GM12878 (cell line): Measurements from ENCODE around the gene MCM3AP. TPM values are rescaled to one million over a fixed set of nuclear protein-coding genes. Genes with fewer than 3 reads are reported as not detected.

Experiments used
- ATAC-seq: fragments of 200-7000 bp; cut with Tn5 transposase; 3 replicates; pipeline ENCODE4 v1.9.1; 2020; ENCODE audit warnings: mild to moderate bottlenecking, moderate library complexity
- BruUV-seq: library from RNA; stranded (reverse); fragments of 400-500 nt; replicated peaks from 2 replicates; lab custom pipeline; 2021; lab: Mats Ljungman, UMichigan
- CTCF ChIA-PET: fragments of 300-600 bp; sonication (Branson Sonifier 250); formaldehyde crosslinking; extraction: SDS; loops from one replicate; lab custom pipeline; 2021; ENCODE audit warnings: inconsistent platforms; lab: Yijun Ruan, JAX
- POLR2A ChIA-PET: fragments of 350-600 bp; formaldehyde crosslinking; extraction: SDS; loops from one replicate; lab custom pipeline; 2021; ENCODE audit warnings: inconsistent platforms; lab: Charles Lee
- RAD21 ChIA-PET: fragments of 300-600 bp; sonication (Branson Sonifier 250); formaldehyde crosslinking; loops from one replicate; lab custom pipeline; 2023; ENCODE audit warnings: antibody characterized with exemption; ENCODE audit not compliant: unreplicated experiment; lab: Charles Lee
- SMC1A ChIA-PET: fragments of 300-600 bp; sonication (Branson Sonifier 250); formaldehyde crosslinking; loops from one replicate; lab custom pipeline; 2023; ENCODE audit not compliant: unreplicated experiment, uncharacterized antibody; lab: Charles Lee
- DNase-seq: peaks from one replicate; pipeline ENCODE4 v3.0.0-alpha.2; 2011; ENCODE audit warnings: low read depth, low spot score
- FAIRE-seq: peaks from 3 replicates; lab custom pipeline; 2011; peaks lifted over from hg19 to GRCh38; lab: Jason Lieb, UNC
- H2AFZ ChIP-seq: 2 replicates; pipeline ENCODE4 v1.6.0; 2011; ENCODE audit warnings: low read depth, low read length, control low read depth; ENCODE audit not compliant: control insufficient read depth
- H3K27ac ChIP-seq: 2 replicates; pipeline ENCODE4 v1.5.1; 2011; ENCODE audit warnings: control low read depth; ENCODE audit not compliant: control insufficient read depth, insufficient read depth
- H3K27me3 ChIP-seq, 2 experiments: replicated peaks in 1 of 2; 2 replicates each; pipeline versions ENCODE4 v1.6.0 to v1.6.1; 2011; ENCODE audit warnings: low read length in 1 of 2; ENCODE audit not compliant: control insufficient read depth in 2 of 2, insufficient read depth in 2 of 2
- H3K36me3 ChIP-seq, 2 experiments: 2 replicates each; pipeline ENCODE4 v1.5.1; 2011; ENCODE audit warnings: low read length in 1 of 2; ENCODE audit not compliant: control insufficient read depth in 2 of 2, insufficient read depth in 2 of 2
- H3K4me1 ChIP-seq: 2 replicates; pipeline ENCODE4 v1.6.1; 2011; ENCODE audit warnings: mild to moderate bottlenecking, low read length, moderate library complexity, mixed read lengths; ENCODE audit not compliant: control insufficient read depth, insufficient read depth
- H3K4me2 ChIP-seq: 2 replicates; pipeline ENCODE4 v1.6.0; 2011; ENCODE audit warnings: control low read depth; ENCODE audit not compliant: control insufficient read depth, insufficient read depth
- H3K4me3 ChIP-seq: fragments of 200-600 bp; sonication (generic); 2 replicates; pipeline ENCODE4 v1.5.1; 2016
- H3K79me2 ChIP-seq: 2 replicates; pipeline ENCODE4 v1.6.0; 2011; ENCODE audit warnings: low read length; ENCODE audit not compliant: control insufficient read depth, insufficient read depth
- H3K9ac ChIP-seq: 2 replicates; pipeline ENCODE4 v1.8.0; 2011; ENCODE audit warnings: low read length, control low read depth, mixed read lengths; ENCODE audit not compliant: control insufficient read depth, insufficient read depth
- H3K9me3 ChIP-seq: replicated peaks from 3 replicates; pipeline ENCODE4 v1.5.1; 2011; ENCODE audit warnings: mild to moderate bottlenecking, low read length; ENCODE audit not compliant: control insufficient read depth, insufficient read depth
- H4K20me1 ChIP-seq: 2 replicates; pipeline ENCODE4 v1.6.0; 2011; ENCODE audit not compliant: control insufficient read depth, insufficient read depth
- ASH2L ChIP-seq: fragments of 300-600, 200-600 bp; sonication (generic); IDR thresholded peaks from 2 replicates; pipeline ENCODE4 v1.6.1; 2017; ENCODE audit warnings: low read depth, mild to moderate bottlenecking, borderline replicate concordance
- BACH1 ChIP-seq: fragments of 450-650 bp; IDR thresholded peaks from 2 replicates; pipeline ENCODE4 v1.6.1; 2017; ENCODE audit warnings: mild to moderate bottlenecking, borderline replicate concordance
- CEBPB ChIP-seq, 2 experiments: fragments of 150-350 bp in 1 of 2; IDR thresholded peaks; 2 replicates each; pipeline ENCODE4 v1.6.1; 2012 to 2014; ENCODE audit warnings: low read depth in 2 of 2, low read length in 2 of 2, borderline replicate concordance in 1 of 2, inconsistent platforms in 1 of 2
- CHD2 ChIP-seq: IDR thresholded peaks from 2 replicates; pipeline ENCODE4 v1.6.1; 2011; ENCODE audit warnings: low read depth, low read length, improper control_type of control experiment, borderline replicate concordance
- CHD4 ChIP-seq: fragments of 200-600 bp; sonication (generic); IDR thresholded peaks from 2 replicates; pipeline ENCODE4 v1.6.1; 2016; ENCODE audit warnings: mild to moderate bottlenecking
- DPF2 ChIP-seq: fragments of 450-650 bp; IDR thresholded peaks from 2 replicates; pipeline ENCODE4 v1.6.1; 2017; ENCODE audit warnings: mild to moderate bottlenecking
- FOXK2 ChIP-seq: fragments of 450-650 bp; IDR thresholded peaks from 2 replicates; pipeline ENCODE4 v1.6.1; 2017; ENCODE audit warnings: mild to moderate bottlenecking, moderate library complexity
- IKZF1 ChIP-seq: fragments of 450-650 bp; conservative IDR thresholded peaks from 2 replicates; pipeline ENCODE4 v1.6.1; 2017; ENCODE audit warnings: antibody characterized with exemption, mild to moderate bottlenecking
- IRF3 ChIP-seq: fragments of 450-650 bp; IDR thresholded peaks from 2 replicates; pipeline ENCODE4 v1.6.1; 2014; ENCODE audit warnings: mild to moderate bottlenecking
- MXI1 ChIP-seq: fragments of 150-350 bp; IDR thresholded peaks from 2 replicates; pipeline ENCODE4 v1.6.1; 2011; ENCODE audit warnings: low read depth, mild to moderate bottlenecking, inconsistent platforms, low read length, improper control_type of control experiment
- NKRF ChIP-seq: fragments of 450-650 bp; conservative IDR thresholded peaks from 2 replicates; pipeline ENCODE4 v1.6.1; 2017; ENCODE audit warnings: mild to moderate bottlenecking, moderate library complexity
- NR2C1 ChIP-seq: fragments of 450-650 bp; IDR thresholded peaks from 2 replicates; pipeline ENCODE4 v1.6.1; 2017; ENCODE audit warnings: antibody characterized with exemption, mild to moderate bottlenecking, moderate library complexity
- RAD21 ChIP-seq: IDR thresholded peaks from 2 replicates; pipeline ENCODE4 v1.6.1; 2011; ENCODE audit warnings: mild to moderate bottlenecking, low read depth, low read length, moderate library complexity; ENCODE audit not compliant: insufficient read depth
- RB1 ChIP-seq: fragments of 450-650 bp; formaldehyde crosslinking; IDR thresholded peaks from 2 replicates; pipeline ENCODE4 v1.6.1; 2017; ENCODE audit warnings: mild to moderate bottlenecking, borderline replicate concordance
- RUNX3 ChIP-seq: IDR thresholded peaks from 2 replicates; pipeline ENCODE4 v1.6.1; 2012; ENCODE audit warnings: low read length, inconsistent platforms
- TCF3 ChIP-seq: IDR thresholded peaks from 2 replicates; pipeline ENCODE4 v1.6.1; 2012; ENCODE audit warnings: low read depth, mild to moderate bottlenecking, low read length, borderline replicate concordance; ENCODE audit not compliant: insufficient read depth
- ZBTB40 ChIP-seq: fragments of 450-650 bp; IDR thresholded peaks from 2 replicates; pipeline ENCODE4 v1.6.1; 2016; ENCODE audit warnings: mild to moderate bottlenecking, moderate library complexity, borderline replicate concordance
- ZNF274 ChIP-seq: IDR thresholded peaks from one replicate; pipeline ENCODE4 v1.8.0; 2011; ENCODE audit not compliant: insufficient read length, insufficient read depth
- WGBS: methylation state at CpG from one replicate; pipeline ENCODE4 v1.1.6; 2016; ENCODE audit warnings: low lambda C conversion rate; ENCODE audit not compliant: insufficient replicate concordance, insufficient coverage; ENCODE audit errors: missing lambda C conversion rate; 5-methylcytosine and 5-hydroxymethylcytosine counted together
- in situ Hi-C: fragments of 300-500 bp; cut with MboI; formaldehyde crosslinking; loops from 9 replicates; pipeline ENCODE4 v1.14.3; 2018; ENCODE audit warnings: mixed read lengths
- intact Hi-C: fragments of 100-400 bp; cut with micrococcal nuclease; formaldehyde crosslinking; loops from one replicate; pipeline ENCODE4 v1.14.2; 2022; ENCODE audit not compliant: unreplicated experiment
- polyA plus RNA-seq, 11 experiments: library from polyadenylated mRNA; depleted of rRNA in 4 of 11; unstranded in 6 of 11; stranded (reverse) in 5 of 11; fragments of >200 nt; fragmentation: Nextera tagmentation in 4 of 11; fragmentation: Illumina TruSeq in 1 of 11; extraction: Ambion mirVana in 4 of 11; extraction: Trizol in 1 of 11; gene quantifications; 1 replicate in 1 of 11; 2 replicates in 10 of 11; pipeline versions ENCODE4 v1.2.1 to v1.2.3, GENCODE V29; 2011 to 2016; ENCODE audit warnings: inconsistent platforms in 2 of 11, missing spikeins in 2 of 11, low read depth in 1 of 11
- total RNA-seq, 4 experiments: library from RNA; depleted of rRNA in 3 of 4; stranded (reverse); fragments of >200 nt in 3 of 4; fragmentation: Illumina TruSeq in 1 of 4; extraction: Trizol in 1 of 4; gene quantifications; 2 replicates each; pipeline versions ENCODE4 v1.2.1 to v1.2.3, GENCODE V29; 2013 to 2021

Gene MCM3AP
- total and polyA plus RNA-seq, 10 of the 15 experiments (the other 5 are each of a cell fraction or from before 2014, with no cell fraction given): 6.1 to 95.7 (median 47.0) TPM

GRCh38 chr21:46268371-46268770 is 17.0 kb downstream of the MCM3AP start (continued):
- no peak for TF ChIP-seq NR2C1
- TF ChIP-seq CEBPB (IDR thresholded peaks at IDR 0.05; ENCODE audit: borderline replicate concordance in 1 of 2, low read depth in 2 of 2, low read length in 2 of 2): no peak
- TF ChIP-seq ASH2L: no peak
- no peak for TF ChIP-seq FOXK2
- TF ChIP-seq, all 136 proteins: peak for 0

- POLR2A ChIA-PET: no interaction called here
- H3K36me3 ChIP-seq: peaks cover 16 to 27% of the 10 kb centered on the region in 2 experiments
- H3K9me3 ChIP-seq: no peaks in the 10 kb centered on the region
- WGBS: 92% methylated on average over 19 of the region's 19 CpGs
- H3K4me2 ChIP-seq: no peak overlapping the region
- H2AFZ ChIP-seq: no peak overlapping the region
- H4K20me1 ChIP-seq: no peaks in the 10 kb centered on the region
- no peak for TF ChIP-seq RB1
- no peak for TF ChIP-seq TCF3
- TF ChIP-seq IKZF1: no peak
- TF ChIP-seq DPF2: no peak
- TF ChIP-seq IRF3: no peak
- no peak for TF ChIP-seq NKRF
- TF ChIP-seq RAD21: no peak
- no peak for TF ChIP-seq ZBTB40
- TF ChIP-seq ZNF274: no peak
- no peak for TF ChIP-seq CHD4
- TF ChIP-seq RUNX3: no peak
- TF ChIP-seq CHD2: no peak
- TF ChIP-seq BACH1: no peak
- TF ChIP-seq MXI1: no peak
- no peaks in the 10 kb centered on the region for H3K79me2 ChIP-seq
- RAD21 ChIA-PET: no interaction called here
- no peak overlapping the region for H3K4me3 ChIP-seq
- no peaks in the 10 kb centered on the region for H3K27me3 ChIP-seq
- no peak for DNase-seq
- H3K4me1 ChIP-seq: no peaks in the 10 kb centered on the region
- ATAC-seq: no peak
- BruUV-seq: no TSS peak
- in situ Hi-C loops (no loop called here), intact Hi-C loops (no loop called here)
- CTCF ChIA-PET: no interaction called here
- SMC1A ChIA-PET: no interaction called here
- H3K9ac ChIP-seq: no peak overlapping the region
- no peak overlapping the region for H3K27ac ChIP-seq
- FAIRE-seq: no peak
Observed at GRCh38 chr21:46266946-46267345, 18.5 kb downstream of the MCM3AP start.
